GM12878 (cell line): ENCODE results near the gene DISP3. TPM values are rescaled to one million over a fixed set of nuclear protein-coding genes. Genes with fewer than 3 reads are reported as not detected.

Source experiments
- ATAC-seq: fragments of 200-7000 bp; cut with Tn5 transposase; 3 replicates; pipeline ENCODE4 v1.9.1; 2020; ENCODE audit warnings: mild to moderate bottlenecking, moderate library complexity
- BruUV-seq: library from RNA; stranded (reverse); fragments of 400-500 nt; replicated peaks from 2 replicates; lab custom pipeline; 2021; lab: Mats Ljungman, UMichigan
- CTCF ChIA-PET: fragments of 300-600 bp; sonication (Branson Sonifier 250); formaldehyde crosslinking; extraction: SDS; loops from one replicate; lab custom pipeline; 2021; ENCODE audit warnings: inconsistent platforms; lab: Yijun Ruan, JAX
- POLR2A ChIA-PET: fragments of 350-600 bp; formaldehyde crosslinking; extraction: SDS; loops from one replicate; lab custom pipeline; 2021; ENCODE audit warnings: inconsistent platforms; lab: Charles Lee
- RAD21 ChIA-PET: fragments of 300-600 bp; sonication (Branson Sonifier 250); formaldehyde crosslinking; loops from one replicate; lab custom pipeline; 2023; ENCODE audit warnings: antibody characterized with exemption; ENCODE audit not compliant: unreplicated experiment; lab: Charles Lee
- SMC1A ChIA-PET: fragments of 300-600 bp; sonication (Branson Sonifier 250); formaldehyde crosslinking; loops from one replicate; lab custom pipeline; 2023; ENCODE audit not compliant: unreplicated experiment, uncharacterized antibody; lab: Charles Lee
- DNase-seq: peaks from one replicate; pipeline ENCODE4 v3.0.0-alpha.2; 2011; ENCODE audit warnings: low read depth, low spot score
- FAIRE-seq: peaks from 3 replicates; lab custom pipeline; 2011; peaks lifted over from hg19 to GRCh38; lab: Jason Lieb, UNC
- H2AFZ ChIP-seq: 2 replicates; pipeline ENCODE4 v1.6.0; 2011; ENCODE audit warnings: low read depth, low read length, control low read depth; ENCODE audit not compliant: control insufficient read depth
- H3K27ac ChIP-seq: 2 replicates; pipeline ENCODE4 v1.5.1; 2011; ENCODE audit warnings: control low read depth; ENCODE audit not compliant: control insufficient read depth, insufficient read depth
- H3K27me3 ChIP-seq, 2 experiments: replicated peaks in 1 of 2; 2 replicates each; pipeline versions ENCODE4 v1.6.0 to v1.6.1; 2011; ENCODE audit warnings: low read length in 1 of 2; ENCODE audit not compliant: control insufficient read depth in 2 of 2, insufficient read depth in 2 of 2
- H3K36me3 ChIP-seq, 2 experiments: 2 replicates each; pipeline ENCODE4 v1.5.1; 2011; ENCODE audit warnings: low read length in 1 of 2; ENCODE audit not compliant: control insufficient read depth in 2 of 2, insufficient read depth in 2 of 2
- H3K4me1 ChIP-seq: 2 replicates; pipeline ENCODE4 v1.6.1; 2011; ENCODE audit warnings: mild to moderate bottlenecking, low read length, moderate library complexity, mixed read lengths; ENCODE audit not compliant: control insufficient read depth, insufficient read depth
- H3K4me2 ChIP-seq: 2 replicates; pipeline ENCODE4 v1.6.0; 2011; ENCODE audit warnings: control low read depth; ENCODE audit not compliant: control insufficient read depth, insufficient read depth
- H3K4me3 ChIP-seq: fragments of 200-600 bp; sonication (generic); 2 replicates; pipeline ENCODE4 v1.5.1; 2016
- H3K79me2 ChIP-seq: 2 replicates; pipeline ENCODE4 v1.6.0; 2011; ENCODE audit warnings: low read length; ENCODE audit not compliant: control insufficient read depth, insufficient read depth
- H3K9ac ChIP-seq: 2 replicates; pipeline ENCODE4 v1.8.0; 2011; ENCODE audit warnings: low read length, control low read depth, mixed read lengths; ENCODE audit not compliant: control insufficient read depth, insufficient read depth
- H3K9me3 ChIP-seq: replicated peaks from 3 replicates; pipeline ENCODE4 v1.5.1; 2011; ENCODE audit warnings: mild to moderate bottlenecking, low read length; ENCODE audit not compliant: control insufficient read depth, insufficient read depth
- H4K20me1 ChIP-seq: 2 replicates; pipeline ENCODE4 v1.6.0; 2011; ENCODE audit not compliant: control insufficient read depth, insufficient read depth
- BHLHE40 ChIP-seq, 2 experiments: fragments of 450-650 bp in 1 of 2; IDR thresholded peaks; 2 replicates each; pipeline ENCODE4 v1.6.1; 2011 to 2017; ENCODE audit warnings: low read depth in 2 of 2, borderline replicate concordance in 1 of 2, improper control_type of control experiment in 1 of 2, low read length in 1 of 2, mild to moderate bottlenecking in 1 of 2
- CHD2 ChIP-seq: IDR thresholded peaks from 2 replicates; pipeline ENCODE4 v1.6.1; 2011; ENCODE audit warnings: low read depth, low read length, improper control_type of control experiment, borderline replicate concordance
- IKZF1 ChIP-seq: fragments of 450-650 bp; conservative IDR thresholded peaks from 2 replicates; pipeline ENCODE4 v1.6.1; 2017; ENCODE audit warnings: antibody characterized with exemption, mild to moderate bottlenecking
- MEF2A ChIP-seq: IDR thresholded peaks from 2 replicates; pipeline ENCODE4 v1.6.1; 2011; ENCODE audit warnings: low read depth, mild to moderate bottlenecking, low read length, moderate library complexity; ENCODE audit not compliant: insufficient read depth
- NFIC ChIP-seq: IDR thresholded peaks from 2 replicates; pipeline ENCODE4 v1.6.1; 2012; ENCODE audit warnings: low read depth, mild to moderate bottlenecking, inconsistent platforms, low read length, moderate library complexity
- PML ChIP-seq: IDR thresholded peaks from 2 replicates; pipeline ENCODE4 v1.6.1; 2012; ENCODE audit warnings: low read length, inconsistent platforms
- POLR2AphosphoS5 ChIP-seq: IDR thresholded peaks from 2 replicates; pipeline ENCODE4 v1.6.1; 2011; ENCODE audit warnings: mild to moderate bottlenecking, low read length, inconsistent platforms
- REST ChIP-seq: IDR thresholded peaks from 2 replicates; pipeline ENCODE4 v1.6.1; 2012; ENCODE audit warnings: mild to moderate bottlenecking, low read depth, low read length
- SUZ12 ChIP-seq: fragments of 200-600 bp; sonication (generic); IDR thresholded peaks from one replicate; pipeline ENCODE4 v1.6.1; 2018; ENCODE audit warnings: antibody characterized with exemption, mild to moderate bottlenecking; ENCODE audit not compliant: unreplicated experiment
- TAF1 ChIP-seq: IDR thresholded peaks from 2 replicates; pipeline ENCODE4 v1.6.1; 2011; ENCODE audit warnings: mild to moderate bottlenecking, low read depth, low read length, borderline replicate concordance
- TBL1XR1 ChIP-seq: IDR thresholded peaks from 2 replicates; pipeline ENCODE4 v1.6.1; 2012; ENCODE audit warnings: low read depth, low read length, improper control_type of control experiment
- WRNIP1 ChIP-seq: IDR thresholded peaks from 2 replicates; pipeline ENCODE4 v1.6.1; 2011; ENCODE audit warnings: low read depth, low read length, improper control_type of control experiment, borderline replicate concordance
- ZNF384 ChIP-seq: IDR thresholded peaks from 2 replicates; pipeline ENCODE4 v1.6.1; 2012; ENCODE audit warnings: low read depth, mild to moderate bottlenecking, low read length, improper control_type of control experiment, borderline replicate concordance
- WGBS: methylation state at CpG from one replicate; pipeline ENCODE4 v1.1.6; 2016; ENCODE audit warnings: low lambda C conversion rate; ENCODE audit not compliant: insufficient replicate concordance, insufficient coverage; ENCODE audit errors: missing lambda C conversion rate; 5-methylcytosine and 5-hydroxymethylcytosine counted together
- in situ Hi-C: fragments of 300-500 bp; cut with MboI; formaldehyde crosslinking; loops from 9 replicates; pipeline ENCODE4 v1.14.3; 2018; ENCODE audit warnings: mixed read lengths
- intact Hi-C: fragments of 100-400 bp; cut with micrococcal nuclease; formaldehyde crosslinking; loops from one replicate; pipeline ENCODE4 v1.14.2; 2022; ENCODE audit not compliant: unreplicated experiment
- polyA plus RNA-seq, 11 experiments: library from polyadenylated mRNA; depleted of rRNA in 4 of 11; unstranded in 6 of 11; stranded (reverse) in 5 of 11; fragments of >200 nt; fragmentation: Nextera tagmentation in 4 of 11; fragmentation: Illumina TruSeq in 1 of 11; extraction: Ambion mirVana in 4 of 11; extraction: Trizol in 1 of 11; gene quantifications; 1 replicate in 1 of 11; 2 replicates in 10 of 11; pipeline versions ENCODE4 v1.2.1 to v1.2.3, GENCODE V29; 2011 to 2016; ENCODE audit warnings: inconsistent platforms in 2 of 11, missing spikeins in 2 of 11, low read depth in 1 of 11
- total RNA-seq, 4 experiments: library from RNA; depleted of rRNA in 3 of 4; stranded (reverse); fragments of >200 nt in 3 of 4; fragmentation: Illumina TruSeq in 1 of 4; extraction: Trizol in 1 of 4; gene quantifications; 2 replicates each; pipeline versions ENCODE4 v1.2.1 to v1.2.3, GENCODE V29; 2013 to 2021

The DISP3 gene
- total and polyA plus RNA-seq, 10 of the 15 experiments (the other 5 are each of a cell fraction or from before 2014, with no cell fraction given) = under 0.01 to 0.18 (median 0.09) TPM; not detected in 2

- H2AFZ ChIP-seq = no peak overlapping the region
- FAIRE-seq (no peak), ATAC-seq (no peak), DNase-seq (no peak)
- no peaks in the 10 kb centered on the region for H3K9me3 ChIP-seq
- intact Hi-C loops (no loop called here), in situ Hi-C loops (no loop called here)
- H3K4me2 ChIP-seq = no peak overlapping the region
- WGBS = 49% methylated on average over 9 of the region's 9 CpGs
- ChIA-PET SMC1A (no interaction called here), CTCF (no interaction called here), RAD21 (no interaction called here), POLR2A (no interaction called here)
- H3K79me2 ChIP-seq = no peaks in the 10 kb centered on the region
- no peak overlapping the region for H3K4me3 ChIP-seq
- peaks cover 0 to 2% of the 10 kb centered on the region in 2 experiments; a peak in 1 of 4 replicates for H3K27me3 ChIP-seq
- H3K9ac ChIP-seq = no peak overlapping the region
- no peaks in the 10 kb centered on the region for H3K4me1 ChIP-seq
- H4K20me1 ChIP-seq = no peaks in the 10 kb centered on the region
- no peaks in the 10 kb centered on the region for H3K36me3 ChIP-seq
- no TSS peak for BruUV-seq
- TF ChIP-seq REST (no peak), TBL1XR1 (no peak), CHD2 (no peak), PML (no peak), MEF2A (no peak), ZNF384 (no peak), SUZ12 (no peak), BHLHE40 (IDR thresholded peaks at IDR 0.05; ENCODE audit: borderline replicate concordance in 1 of 2, low read depth in 2 of 2, low read length in 1 of 2) (no peak), WRNIP1 (no peak), IKZF1 (no peak), POLR2AphosphoS5 (no peak), NFIC (no peak), TAF1 (no peak)
- H3K27ac ChIP-seq = no peak overlapping the region
Measured at GRCh38 chr1:11537380-11537764, 58.4 kb downstream of the DISP3 start.
